ENCODE measurements around the gene INF2.
"Not testable (repeated sequence)": the region's sequence is repeated elsewhere in the genome, so short reads cannot be mapped to it uniquely, and the experiment has no call there.

INF2 gene

DNA sequence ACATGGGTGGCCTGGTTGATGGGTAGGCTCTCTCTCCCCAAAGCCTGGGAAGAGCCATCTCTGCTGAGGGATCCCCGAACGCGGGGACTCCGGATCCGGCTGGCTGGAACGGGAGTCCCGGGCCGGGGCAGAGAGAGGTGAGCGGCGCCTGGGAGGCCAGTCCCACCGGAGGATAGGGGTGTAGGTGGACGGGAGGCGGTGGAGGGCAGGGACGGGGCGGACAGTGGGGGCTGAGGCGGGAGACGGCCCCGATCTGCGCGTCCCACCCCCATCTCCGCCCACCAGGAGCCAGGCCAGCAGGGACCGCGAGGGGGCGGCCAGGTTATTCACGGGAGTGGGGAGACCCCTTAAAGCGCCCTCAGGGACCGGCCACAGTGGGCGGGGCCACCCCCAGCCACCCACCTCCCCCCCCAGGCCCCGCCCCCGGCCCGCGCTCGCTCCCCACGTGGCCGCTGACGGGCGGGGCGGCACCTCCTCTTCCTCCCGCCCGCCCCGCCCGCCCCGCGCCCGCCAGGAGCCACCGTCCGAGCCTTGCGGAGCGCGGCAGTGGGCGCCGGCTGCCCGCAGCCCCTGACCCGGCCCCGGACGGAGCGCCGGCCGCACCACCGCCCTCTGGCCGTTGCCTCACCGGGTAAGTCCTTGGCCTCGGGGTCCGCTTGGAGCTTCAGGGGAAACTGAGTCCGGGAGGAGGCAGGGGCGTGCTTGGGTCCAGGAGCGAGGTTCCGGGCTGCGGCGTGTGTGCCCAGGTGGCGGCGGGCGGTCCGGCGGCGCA is at the start of gene INF2:
Gene INF2, plus strand, starts transcription at position 510 of the 772 bp plus-strand sequence. CDS start 11,748 bp downstream, outside the sequence.
- DNase-seq (ENCODE audit: low read depth), result peak; percentile 40

DNA sequence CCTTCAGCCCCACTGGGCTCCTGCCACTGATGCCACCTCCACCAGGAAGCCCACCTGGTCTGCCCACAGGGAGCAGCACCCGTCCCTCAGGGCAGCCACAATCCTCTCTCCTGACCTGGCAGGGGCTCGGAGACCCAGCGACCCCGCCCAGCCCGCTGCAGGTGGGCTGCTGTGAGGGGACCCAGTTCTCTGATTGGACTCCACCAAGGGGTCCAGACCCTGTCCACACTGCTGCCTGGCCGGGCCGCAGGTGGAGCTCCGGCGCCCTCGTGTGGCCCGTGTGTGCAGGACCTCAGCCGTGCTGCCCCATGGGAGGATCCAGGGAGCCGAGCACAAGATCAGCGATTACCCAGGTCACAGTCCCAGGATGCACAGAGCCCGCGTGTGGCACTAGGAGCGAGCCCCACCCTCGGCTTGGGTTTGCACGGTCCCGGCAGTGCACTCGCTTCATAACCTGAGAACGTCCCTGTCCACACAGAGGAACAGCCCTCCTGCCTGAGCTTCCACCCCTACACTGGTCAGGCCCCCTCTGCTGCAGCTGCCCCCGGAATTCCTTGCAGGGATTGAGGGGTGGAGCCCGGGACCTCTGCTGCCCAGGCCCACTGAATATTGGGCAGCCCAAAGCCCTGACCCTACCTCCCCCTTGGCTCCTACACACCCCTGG is 49.4 kb upstream of the INF2 start:
- no peak for DNase-seq (ENCODE audit: low read depth)

DNA sequence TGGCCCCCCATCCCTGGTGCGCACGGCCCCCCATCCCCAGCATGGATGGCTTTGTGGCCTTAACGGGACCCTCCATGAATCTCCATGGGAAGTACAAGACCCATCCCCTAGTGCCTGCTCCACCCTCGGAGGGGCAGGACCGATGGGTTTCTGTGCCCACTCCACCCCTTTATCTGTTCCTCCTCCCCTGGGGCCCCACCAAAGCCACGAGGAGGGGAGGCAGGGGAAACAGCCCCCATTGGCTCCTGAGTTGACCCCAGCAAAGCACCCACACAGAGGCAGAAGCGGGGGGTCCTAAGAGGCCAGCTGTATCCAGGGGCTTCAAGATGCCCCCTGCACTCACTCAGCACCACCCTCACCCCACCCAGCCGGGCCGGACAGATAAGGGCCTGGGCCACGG is 48.7 kb upstream of the INF2 start:
- no peak for DNase-seq (ENCODE audit: low read depth)

DNA sequence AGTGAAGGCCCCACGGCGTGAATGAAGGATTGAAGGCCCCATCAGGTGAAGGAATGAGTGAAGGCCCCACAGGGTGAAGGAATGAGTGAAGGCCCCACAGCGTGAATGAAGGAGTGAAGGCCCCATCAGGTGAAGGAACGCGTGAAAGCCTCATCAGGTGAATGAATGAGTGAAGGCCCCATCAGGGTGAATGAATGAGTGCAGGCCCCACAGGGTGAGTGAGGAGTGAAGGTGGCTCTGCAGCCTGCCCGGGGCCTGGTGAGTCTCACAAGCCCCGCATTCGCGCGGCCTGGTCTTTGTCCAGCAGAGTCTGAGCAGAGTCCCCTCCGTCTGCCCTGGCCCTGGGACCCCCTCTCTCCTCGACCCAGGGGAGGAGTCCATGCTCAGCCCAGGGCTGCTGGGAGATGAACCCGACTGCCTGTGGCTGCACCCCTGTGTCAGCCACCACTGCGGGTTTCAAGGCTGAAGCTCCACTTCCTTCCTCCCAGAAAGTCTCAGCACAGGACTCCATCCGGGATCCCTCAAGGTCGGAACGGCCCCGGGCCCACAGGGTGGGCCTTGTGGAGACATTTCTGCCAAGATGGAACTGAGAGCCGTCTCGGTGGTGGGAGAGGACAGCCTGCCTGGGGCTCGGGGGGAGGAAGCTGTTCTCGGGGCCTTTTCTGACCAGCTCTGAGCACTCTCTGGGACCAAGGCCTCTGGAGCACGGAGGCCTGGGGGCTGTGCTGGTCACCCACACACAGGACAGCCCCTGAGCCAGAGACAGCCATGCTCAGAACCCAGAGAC is 47.5 kb upstream of the INF2 start:
- DNase-seq (ENCODE audit: low read depth), result no peak

DNA sequence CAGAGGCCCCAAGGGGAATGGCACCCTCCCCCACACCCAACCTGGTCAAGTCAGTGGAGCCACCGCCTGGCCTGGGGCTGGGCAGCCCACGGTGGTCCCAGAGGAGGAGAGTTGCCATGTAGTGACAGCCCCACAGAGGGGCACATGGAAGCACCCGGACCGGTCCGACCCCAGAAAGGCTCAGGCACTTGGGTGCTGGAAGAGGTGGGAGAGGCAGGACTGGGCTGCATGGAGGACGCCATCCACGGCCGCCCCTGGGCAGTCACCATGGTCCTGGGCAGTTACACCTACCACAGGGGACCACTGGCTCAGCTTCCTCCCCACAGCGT is 46.9 kb upstream of the INF2 start:
- no peak for DNase-seq (ENCODE audit: low read depth)

DNA sequence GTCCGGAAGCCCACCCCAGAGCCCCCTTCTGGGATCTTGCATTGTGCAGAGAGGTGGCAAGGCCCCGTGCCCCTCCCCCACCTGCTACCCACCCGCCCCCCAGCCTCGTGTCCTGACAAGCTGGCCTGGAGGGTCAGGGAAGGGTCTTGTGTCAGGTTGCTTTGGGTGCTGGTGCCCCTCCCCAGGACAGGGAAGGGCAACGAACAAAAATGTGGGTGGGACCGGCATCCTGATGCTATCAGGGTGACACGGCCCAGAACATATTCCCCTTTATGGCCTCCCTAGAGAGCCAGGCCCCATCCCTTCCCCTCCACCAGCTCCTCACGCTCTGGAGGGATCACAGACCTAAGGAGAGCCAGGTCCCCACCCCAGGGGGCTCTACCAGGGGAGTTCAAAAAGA is 46.1 kb upstream of the INF2 start:
- no peak for DNase-seq (ENCODE audit: low read depth)

DNA sequence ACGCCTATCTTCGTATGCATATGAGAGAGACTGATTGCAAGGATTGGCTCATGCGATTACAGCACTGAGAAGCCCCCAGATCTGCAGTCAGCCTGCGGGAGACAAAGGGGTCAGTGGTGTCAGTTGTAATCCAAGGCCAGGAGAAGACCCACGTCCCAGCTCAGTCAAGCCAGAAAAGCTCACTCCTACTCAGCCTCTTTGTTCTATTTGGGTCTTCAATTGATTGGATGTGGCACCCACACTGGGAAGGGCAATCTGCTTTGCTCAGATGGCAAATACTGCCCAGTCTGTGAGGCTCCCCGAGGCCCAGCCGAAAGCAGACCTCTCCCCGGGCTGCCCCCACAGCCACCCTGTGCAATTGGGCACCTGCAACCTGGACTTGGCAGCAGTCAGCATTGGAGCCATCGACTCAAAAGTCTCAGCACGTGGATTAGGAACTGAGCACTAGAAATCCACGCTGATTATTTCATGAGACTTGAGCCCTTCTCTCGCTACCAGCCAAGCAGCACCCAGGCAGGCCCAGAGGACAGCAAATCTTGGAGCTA is 45.3 kb upstream of the INF2 start:
- no peak for DNase-seq (ENCODE audit: low read depth)

DNA sequence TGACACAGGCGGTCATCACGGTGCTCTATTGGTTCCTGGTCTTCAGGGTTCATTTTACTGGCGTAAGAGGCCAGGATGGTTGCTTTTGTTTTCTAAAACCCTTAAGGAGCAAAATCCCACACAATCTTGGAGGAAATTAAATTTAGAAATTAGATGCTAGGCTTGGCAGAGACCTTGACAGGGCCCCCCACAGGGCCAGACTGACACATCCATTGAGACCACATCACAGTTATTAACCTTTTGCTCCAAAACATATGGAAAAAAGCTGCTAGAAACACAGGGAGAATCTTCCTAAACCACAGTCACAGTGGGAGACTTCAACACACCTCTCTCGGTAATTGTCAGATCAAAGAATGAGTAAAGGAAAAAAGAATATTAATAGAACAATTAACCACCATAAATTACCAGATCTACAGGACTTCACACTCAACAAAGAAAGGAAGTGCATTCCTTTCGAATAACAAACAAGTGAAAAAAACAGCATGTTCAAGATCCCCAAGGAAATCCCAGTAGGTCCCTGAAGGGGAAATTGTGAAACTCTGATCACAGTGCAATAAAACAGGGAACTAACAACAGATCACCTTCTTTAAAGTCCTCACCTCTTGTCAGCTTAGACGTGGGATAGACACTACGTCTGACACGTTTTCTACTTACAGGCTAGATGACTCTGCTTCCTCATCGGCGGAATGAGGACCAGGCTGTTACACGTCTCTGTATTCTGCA is 44.6 kb upstream of the INF2 start:
- DNase-seq (ENCODE audit: low read depth), result no peak

DNA sequence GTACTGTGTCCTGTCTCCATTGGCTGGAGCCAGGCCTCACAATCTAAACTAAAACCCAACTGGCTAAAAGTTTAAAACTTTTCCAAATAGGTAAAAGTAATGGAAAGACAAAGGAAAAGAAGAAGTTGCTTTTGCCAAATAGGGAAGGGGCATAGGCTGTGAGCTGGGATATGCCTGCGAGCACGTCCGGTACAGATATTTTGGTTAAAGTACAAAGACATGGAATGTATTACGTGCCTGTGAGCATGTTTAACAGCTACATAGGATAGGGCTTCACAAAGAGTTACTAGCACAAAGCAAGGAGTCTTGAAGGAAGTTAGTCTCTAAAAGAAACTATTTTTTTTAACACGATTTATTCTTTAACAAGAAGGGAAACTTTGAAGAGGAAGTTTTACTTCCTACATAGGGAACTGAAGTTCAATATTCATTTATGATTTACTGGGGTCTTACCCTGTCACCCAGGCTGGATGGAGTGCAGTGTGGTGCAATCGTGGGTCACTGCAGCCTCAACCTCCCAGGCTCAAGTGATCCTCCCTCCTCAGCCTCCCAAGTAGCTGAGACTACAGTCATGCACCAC is 41.9 kb upstream of the INF2 start:
- DNase-seq (ENCODE audit: low read depth), result no peak

DNA sequence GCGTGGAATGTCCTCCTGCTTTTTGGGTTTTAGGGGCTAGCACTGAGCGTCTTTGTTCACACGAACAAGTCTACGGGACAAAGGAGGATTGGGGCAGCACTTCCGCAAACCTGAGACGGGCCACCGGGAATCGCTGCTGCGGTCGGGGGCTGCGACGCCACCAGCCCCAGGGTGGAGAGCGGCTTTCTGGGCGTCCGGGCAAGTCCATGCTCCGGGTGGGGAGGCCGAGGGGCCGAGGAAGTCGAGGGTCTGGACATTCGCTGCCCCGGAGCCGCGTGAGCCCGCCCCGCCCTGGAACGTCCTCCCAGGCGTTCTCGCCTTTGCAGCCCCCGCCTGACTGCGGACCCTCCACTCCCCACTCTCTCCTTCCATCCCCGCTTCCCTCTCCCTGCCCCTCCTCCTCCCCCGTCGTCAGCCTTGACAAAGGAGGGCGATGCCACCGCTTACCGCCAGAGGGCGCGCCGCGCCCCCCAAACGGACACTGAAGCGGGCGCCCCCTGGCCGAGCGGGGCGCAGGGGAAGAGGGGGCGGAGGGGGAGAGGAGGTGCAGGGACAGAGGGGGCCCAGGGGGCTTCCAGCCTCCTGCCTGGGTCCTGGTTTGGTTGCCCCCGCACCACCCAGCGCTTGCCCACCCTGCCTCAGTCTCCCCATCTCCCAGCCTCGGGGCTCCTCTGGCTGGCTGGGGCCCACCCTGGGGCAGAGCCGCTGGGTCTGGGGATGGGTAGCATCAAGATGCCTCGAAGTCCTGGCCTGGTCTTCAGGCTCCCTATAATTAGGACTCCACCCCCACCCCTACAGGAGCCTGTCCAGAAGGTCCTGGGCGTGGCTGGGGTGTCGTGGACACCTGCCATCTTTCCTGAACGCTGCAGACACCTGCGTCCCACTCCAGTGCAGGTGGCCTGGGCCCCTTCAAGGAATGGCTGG is 39.1 kb upstream of the INF2 start:
- DNase-seq (ENCODE audit: low read depth), result peak; percentile 18

DNA sequence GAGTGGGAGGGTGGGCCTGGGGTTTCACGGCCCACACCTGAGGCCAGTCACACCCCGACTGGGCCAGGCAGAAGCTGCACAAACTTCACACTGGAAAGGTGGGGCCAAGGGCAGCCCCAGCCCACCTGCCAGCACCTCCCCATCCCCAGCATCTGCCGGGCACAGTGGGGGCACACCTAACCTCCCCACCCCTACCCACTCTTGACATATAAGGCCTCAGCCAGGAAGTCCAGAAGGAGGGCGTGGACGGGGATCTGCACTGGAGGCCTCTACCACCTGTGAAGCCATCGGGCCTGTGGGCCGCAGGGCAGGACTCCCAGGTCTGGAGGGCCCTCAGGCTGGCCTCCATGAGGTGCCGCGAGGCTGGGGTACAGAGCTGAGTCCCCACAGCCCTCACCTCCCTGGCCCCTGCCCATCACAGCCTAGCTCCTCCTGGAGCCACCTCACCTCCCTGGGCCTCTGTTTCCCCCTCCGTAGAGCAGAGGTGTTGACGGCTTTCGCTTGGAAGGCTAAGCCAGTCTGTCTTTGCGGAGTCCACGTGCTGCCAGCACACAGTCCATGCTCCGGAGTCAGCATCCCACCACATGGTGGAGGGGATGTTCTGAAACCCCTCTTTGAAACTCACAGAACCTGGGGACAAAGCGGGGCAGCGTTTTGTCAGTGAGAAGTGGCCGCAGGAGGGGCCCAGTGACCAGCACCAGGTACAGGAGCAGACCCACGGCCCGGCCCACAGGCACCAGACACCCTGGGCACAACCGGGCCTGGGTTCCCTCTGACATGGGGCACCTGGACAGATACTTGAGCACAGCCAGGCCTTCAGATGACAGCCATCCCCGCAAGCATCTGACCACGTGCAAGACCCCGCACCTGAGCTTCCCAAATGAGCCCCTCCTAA is 38.2 kb upstream of the INF2 start:
- no peak for DNase-seq (ENCODE audit: low read depth)

DNA sequence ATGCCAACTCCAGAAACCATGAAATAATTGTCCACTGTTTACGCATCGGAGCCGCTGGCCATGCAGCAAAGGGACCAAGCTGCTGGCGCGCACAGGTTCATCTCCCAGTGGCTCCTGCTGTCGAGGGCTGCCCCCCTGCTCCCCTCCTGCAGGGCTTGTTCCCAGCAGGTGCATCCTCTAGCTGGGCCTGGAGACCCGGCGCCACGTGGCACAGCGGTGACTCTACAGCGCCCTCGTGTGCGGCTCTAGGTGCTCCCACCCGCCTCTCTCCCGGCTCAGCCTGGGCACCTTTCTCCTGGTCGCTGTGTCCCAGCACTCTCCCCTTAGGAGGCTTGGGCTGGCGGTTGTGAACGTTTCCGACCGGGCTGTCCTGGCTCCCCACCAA is 37.5 kb upstream of the INF2 start:
- no peak for DNase-seq (ENCODE audit: low read depth)

DNA sequence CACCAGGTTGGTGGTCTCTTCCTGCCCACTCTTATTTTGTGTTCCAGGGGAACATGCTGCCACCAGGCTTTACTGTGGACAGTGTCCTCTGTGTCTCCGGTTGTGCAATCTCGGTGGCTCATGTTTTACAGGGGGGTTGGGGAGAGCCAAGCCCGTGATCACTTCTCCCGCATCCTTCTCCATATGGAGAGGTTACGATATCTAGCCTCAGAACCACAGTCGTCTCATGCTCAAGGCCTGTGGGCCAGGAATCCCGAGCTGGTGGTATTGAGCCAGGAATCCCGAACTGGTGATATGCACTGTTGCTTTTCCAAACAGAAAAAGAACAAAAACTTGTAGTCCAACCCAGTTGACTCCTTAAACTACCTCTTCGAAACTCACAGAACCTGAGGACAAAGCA is 37.0 kb upstream of the INF2 start:
- DNase-seq (ENCODE audit: low read depth), result no peak

DNA sequence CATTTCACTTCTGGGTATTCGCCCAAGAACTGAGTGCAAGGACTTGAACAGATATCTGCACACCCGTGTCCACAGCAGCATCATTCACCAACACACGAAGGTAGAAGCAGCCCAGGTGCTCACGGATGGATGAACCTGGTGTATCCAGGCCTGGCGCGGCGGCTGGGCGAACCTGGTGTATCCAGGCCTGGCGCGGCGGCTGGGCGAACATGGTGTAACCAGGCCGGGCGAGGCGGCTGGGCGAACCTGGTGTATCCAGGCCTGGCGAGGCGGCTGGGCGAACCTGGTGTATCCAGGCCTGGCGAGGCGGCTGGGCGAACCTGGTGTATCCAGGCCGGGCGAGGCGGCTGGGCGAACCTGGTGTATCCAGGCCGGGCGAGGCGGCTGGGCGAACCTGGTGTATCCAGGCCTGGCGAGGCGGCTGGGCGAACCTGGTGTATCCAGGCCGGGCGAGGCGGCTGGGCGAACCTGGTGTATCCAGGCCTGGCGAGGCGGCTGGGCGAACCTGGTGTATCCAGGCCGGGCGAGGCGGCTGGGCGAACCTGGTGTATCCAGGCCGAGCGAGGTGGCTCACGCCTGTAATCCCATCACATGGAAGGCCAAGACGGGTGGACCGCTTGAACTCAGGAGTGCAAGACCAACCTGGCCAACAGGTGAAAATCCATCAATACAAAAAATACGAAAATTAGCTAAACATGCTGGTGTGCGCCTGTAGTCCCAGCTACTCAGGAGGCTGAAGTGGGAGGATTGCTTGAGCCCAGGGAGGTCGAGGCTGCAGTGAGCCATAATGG is 36.1 kb upstream of the INF2 start:
- DNase-seq (ENCODE audit: low read depth), result not testable (repeated sequence)

DNA sequence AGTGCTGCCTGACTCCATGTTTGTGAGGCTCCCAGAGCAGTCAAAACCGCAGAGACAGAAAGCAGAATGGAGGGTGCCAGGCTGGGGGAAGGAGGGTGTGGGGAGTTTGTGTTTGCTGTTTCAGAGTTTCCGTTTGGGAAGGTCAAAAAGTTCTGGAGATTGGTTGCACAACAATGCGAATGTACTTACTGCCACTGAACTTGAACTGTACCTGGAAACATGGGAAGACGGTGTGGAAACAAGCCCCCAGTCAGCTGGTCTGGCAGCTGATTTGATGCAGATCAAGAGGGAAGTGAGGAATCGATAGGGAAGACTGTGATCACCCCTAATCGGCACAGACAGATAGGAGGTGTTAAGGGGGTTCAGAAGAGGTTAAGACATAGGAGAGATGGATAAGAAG is 35.3 kb upstream of the INF2 start:
- DNase-seq (ENCODE audit: low read depth), result no peak

DNA sequence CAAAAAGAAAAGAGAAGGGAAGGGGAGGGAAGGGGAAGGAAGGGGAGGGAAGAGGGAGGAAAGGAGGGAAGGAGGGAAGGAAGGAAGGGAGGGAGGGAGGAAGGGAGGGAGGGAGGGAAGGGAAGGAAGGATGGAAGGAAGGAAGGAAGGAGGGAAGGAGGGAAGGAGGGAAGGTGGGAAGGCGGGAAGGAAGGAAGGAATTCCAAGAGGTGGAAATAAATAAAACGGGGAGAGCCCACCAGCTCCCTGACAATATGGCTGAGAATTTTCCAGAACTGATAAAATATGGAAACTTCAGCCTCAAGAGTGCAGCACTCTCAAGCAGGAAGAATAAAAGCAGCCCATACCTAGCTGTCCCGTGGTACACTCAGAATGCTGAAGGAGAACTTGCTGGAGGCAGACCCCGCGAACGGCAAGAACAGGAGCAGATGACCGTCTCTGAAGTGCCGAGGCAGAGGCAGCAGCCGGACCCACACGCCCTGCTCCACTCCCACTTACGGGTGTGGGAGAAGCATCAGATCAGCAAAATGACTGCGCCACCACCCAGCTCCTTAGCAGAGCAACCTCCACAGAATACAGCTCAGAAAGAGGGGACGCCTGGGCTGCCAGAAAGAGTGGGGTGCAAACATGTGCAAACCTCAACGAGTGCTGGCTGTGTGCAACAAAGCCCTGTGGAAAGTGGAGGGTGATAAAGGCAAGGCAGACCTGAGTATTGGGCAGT is 34.1 kb upstream of the INF2 start:
- no peak for DNase-seq (ENCODE audit: low read depth)

DNA sequence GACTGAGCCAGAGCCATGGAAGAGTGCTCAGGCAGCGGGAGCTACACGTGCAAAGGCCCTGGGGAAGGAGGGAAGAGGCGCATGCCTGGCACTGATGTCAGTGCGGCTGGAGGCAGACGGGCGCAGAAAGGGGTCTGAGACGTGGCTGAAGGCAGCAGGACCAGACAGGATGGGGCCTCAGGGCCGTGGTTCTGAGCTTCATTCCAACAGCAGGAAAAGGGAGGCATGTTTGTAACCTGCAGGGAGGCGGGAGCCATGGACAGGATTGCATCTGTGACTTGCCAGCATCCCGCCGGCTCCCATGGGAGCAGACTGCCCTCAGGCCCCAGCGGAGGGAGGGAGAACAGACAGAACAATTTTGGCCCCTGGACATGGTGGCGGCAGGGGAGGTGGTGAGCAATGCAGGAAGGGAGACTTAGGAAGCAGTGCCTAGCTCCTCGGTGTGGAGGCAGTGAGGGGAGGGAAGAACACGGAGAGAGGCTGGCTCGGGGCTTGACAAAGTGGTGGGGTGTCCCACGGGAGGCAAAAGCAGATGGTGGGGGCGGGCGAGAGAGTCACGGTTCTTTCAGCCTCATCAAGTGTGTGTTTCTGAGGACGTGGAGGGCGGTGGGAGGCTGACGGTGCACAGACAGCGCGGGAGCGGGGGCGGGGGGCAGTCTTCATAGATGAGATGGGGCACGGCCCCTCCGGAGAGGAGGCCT is 33.3 kb upstream of the INF2 start:
- no peak for DNase-seq (ENCODE audit: low read depth)

Data from T-helper 22 cell (primary cell).